ENCODE data around the gene CMA1.
"Not testable (repeated sequence)": the region's sequence is repeated elsewhere in the genome, so short reads cannot be mapped to it uniquely, and the experiment has no call there.

The CMA1 gene

DNA sequence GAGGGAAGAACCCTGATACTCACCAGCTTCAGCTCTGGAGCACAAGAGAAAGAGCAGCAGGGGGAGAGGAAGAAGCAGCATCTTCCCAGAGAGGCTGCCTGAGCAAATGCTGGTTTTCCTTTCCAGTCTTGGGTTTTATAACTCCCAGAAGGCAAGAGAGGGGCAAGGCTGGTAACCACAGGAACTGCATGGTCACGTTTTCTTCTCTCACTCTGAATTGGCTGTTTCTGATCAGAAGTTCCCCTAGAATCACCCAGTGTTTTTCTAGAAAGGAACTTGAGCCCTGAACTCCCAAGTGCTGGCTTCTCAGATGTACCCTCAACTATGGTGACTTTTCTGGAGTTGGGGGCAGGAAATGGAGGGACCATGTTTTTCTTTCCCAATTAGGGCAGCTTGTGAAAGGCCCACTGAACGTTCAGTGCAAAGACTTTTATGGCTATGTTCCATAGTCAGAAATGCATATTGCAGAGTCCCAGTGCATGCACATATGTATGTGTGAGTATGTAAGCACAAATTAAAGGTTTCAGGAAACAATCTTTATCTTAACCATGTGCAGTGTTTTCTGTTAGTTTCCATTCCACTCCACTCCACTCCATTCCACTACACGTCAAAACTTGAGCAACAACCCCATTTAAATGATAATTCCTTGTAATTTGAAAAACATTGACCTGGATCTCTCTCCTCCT, at the start of gene CMA1:
CMA1 (minus strand) TSS at position 111 of the 686 bp plus-strand sequence; CDS start at position 81, 30 bp downstream.
- in situ Hi-C loops (cut with MboI; ENCODE audit: low sequenced_read_pairs): no loop called here

DNA sequence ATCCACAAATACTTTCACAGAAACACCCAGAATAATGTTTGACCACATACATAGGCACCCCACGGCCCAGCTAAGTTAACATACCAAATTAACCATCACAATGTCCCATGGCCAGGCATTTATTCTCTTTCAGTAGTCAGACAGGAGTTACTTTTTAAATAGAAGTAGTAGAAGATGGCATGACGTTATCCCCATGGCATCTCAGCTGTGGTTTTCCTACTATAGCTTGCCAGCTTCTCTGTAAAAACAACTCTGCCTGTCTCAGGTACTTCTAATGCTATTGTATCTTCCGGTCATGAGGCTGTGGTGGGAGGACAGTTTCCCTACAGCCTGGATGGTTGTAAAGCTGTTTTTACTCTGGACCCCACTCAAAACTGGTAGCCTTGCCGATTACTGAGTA, 48.7 kb upstream of the CMA1 start:
- in situ Hi-C loops (cut with MboI; ENCODE audit: low sequenced_read_pairs): no loop called here

GRCh38 chr14:24549064-24549463, 41.0 kb upstream of the CMA1 start:
- in situ Hi-C loops (cut with MboI; ENCODE audit: low sequenced_read_pairs): not testable (repeated sequence)

DNA sequence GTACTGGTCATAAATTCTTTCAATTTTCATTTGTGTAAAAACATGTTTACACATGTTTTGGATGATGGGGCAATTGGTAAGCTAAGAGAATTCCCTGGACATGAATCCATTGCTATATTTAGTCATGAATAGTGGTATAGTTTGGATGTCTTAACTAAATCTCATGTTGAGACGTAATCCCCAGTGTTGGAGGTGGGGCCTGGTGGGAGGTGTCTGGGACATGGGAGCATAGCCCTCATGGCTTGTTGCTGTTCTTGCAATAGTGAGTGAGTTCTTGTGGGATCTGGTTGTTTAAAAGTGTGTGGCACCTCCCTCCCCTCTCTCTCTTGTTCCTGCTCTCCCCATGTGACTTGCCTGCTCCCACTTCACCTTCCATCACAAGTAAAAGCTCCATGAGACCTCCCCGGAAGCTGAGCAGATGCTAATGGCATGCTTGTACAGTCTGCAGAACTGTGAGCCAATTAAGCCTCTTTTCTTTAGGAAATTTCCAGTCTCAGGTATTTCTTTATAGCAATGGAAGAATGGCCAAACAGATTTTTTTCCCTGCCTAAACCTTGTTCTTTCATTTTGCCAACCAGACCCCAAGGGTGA, 34.4 kb upstream of the CMA1 start:
- in situ Hi-C loops (cut with MboI; ENCODE audit: low sequenced_read_pairs): no loop called here

GRCh38 chr14:24535737-24536136, 27.7 kb upstream of the CMA1 start:
- in situ Hi-C loops (cut with MboI; ENCODE audit: low sequenced_read_pairs): no loop called here

DNA sequence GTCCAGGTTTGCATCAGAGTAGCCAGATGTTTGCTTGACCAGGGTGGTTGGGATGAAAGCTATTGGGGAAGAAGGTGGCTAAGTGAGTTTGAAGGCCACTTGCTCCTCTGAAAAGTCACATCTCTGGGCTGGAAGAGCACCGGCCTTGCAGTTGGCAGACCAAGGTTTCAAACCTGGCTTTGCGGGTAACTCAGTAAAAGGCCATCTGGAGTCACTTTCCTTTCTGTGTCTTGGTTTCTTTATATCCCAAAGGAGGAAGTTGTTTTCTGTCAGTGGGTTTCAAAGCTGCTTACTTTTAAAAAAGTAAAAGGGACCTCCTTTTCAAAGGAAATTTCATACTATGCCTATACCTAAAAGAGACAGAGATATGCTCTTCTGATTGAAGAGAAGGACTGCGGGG, 26.2 kb upstream of the CMA1 start:
- in situ Hi-C loops (cut with MboI; ENCODE audit: low sequenced_read_pairs): no loop called here

DNA sequence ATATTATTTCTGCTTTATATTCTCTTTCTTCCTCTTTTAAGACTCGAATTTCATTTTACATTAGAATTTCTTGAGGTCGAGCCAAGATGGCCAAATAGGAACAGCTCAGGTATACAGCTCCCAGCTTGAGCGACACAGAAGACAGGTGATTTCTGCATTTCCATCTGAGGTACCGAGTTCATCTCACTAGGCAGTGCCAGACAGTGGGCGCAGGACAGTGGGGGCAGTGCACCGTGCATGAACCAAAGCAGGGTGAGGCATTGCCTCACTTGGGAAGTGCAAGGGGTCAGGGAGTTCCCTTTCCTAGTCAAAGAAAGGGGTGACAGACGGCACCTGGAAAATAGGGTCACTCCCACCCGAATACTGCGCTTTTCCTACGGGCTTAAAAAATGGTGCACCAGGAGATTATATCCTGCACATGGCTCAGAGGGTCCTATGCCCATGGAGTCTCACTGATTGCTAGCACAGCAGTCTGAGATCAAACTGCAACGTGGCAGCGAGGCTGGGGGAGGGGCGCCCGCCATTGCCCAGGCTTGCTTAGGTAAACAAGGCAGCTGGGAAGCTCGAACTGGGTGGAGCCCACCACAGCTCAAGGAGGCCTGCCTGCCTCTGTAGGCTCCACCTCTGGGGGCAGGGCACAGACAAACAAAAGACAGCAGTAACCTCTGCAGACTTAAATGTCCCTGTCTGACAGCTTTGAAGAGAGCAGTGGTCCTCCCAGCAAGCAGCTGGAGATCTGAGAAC, 18.0 kb upstream of the CMA1 start:
- in situ Hi-C loops (cut with MboI; ENCODE audit: low sequenced_read_pairs): not testable (repeated sequence)

GRCh38 chr14:24518851-24519250, 10.8 kb upstream of the CMA1 start:
- in situ Hi-C loops (cut with MboI; ENCODE audit: low sequenced_read_pairs): no loop called here

- in situ Hi-C loops (cut with MboI; ENCODE audit: low sequenced_read_pairs): no loop called here
Measured at GRCh38 chr14:24514209-24514608, 6.1 kb upstream of the CMA1 start.

DNA sequence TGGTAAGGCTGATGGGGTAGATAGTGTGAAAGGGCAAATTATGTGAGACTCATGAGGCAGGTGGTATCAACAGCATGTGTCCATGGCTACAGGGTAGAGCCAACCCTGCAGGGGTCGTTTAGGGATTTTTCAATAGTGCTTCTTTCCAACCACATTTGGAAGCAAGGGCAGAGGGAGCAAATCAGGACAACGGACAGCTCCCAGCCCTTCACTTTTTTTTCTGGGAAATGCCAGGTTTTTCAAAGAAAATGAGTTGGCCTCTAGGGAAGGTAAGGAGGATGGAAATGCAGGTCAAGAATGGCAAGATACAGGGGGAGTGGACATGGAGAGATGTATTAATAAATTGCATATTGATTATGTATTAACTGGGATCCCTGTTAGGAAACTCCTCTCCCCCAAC, 4.9 kb upstream of the CMA1 start:
- in situ Hi-C loops (cut with MboI; ENCODE audit: low sequenced_read_pairs): no loop called here

DNA sequence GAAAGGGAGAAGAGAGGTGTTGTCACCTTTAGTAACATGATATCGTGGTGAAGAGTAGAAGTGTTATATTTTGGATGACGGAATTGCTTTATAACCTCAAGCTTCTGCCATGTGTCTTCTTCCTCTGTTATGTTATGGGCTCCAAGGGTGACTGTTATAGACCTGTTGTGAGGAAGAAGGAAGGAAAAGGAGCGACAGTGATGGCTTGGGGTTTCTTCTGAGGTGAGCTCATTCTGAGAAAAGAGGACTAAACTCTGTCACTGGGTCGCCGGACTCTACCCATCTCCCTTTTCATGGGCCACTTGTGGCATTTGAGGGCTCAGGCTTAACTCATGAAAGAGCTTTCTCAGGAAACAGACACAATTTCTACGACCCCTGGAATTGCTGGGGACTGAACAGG, 1.6 kb downstream of the CMA1 start:
- in situ Hi-C loops (cut with MboI; ENCODE audit: low sequenced_read_pairs): no loop called here

DNA sequence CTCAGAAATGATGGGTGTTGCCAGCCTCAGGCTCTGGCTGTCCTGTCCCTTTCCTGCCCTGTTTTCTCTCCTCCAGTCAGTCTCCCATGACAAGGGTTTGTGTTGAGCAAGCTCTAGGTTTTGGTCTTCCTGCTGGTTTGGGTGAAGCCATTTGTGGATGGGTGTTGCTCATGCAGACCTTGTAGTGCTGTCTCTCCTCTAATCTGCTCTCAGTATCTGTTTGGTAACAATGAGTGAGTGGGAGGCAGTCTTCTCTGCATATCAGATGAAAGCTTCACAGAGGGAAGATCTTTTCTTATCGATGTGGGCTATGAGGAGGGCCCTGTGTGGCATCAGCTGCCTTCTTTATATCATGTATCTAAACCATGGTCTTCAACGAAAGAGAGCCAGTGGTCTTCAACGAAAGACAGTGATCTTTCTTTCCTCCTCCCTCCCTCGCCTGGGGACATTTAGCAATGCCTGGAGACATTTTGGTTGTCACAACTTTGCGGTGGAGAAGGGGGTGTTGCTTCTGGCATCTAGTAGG, 3.6 kb downstream of the CMA1 start:
- in situ Hi-C loops (cut with MboI; ENCODE audit: low sequenced_read_pairs): no loop called here

DNA sequence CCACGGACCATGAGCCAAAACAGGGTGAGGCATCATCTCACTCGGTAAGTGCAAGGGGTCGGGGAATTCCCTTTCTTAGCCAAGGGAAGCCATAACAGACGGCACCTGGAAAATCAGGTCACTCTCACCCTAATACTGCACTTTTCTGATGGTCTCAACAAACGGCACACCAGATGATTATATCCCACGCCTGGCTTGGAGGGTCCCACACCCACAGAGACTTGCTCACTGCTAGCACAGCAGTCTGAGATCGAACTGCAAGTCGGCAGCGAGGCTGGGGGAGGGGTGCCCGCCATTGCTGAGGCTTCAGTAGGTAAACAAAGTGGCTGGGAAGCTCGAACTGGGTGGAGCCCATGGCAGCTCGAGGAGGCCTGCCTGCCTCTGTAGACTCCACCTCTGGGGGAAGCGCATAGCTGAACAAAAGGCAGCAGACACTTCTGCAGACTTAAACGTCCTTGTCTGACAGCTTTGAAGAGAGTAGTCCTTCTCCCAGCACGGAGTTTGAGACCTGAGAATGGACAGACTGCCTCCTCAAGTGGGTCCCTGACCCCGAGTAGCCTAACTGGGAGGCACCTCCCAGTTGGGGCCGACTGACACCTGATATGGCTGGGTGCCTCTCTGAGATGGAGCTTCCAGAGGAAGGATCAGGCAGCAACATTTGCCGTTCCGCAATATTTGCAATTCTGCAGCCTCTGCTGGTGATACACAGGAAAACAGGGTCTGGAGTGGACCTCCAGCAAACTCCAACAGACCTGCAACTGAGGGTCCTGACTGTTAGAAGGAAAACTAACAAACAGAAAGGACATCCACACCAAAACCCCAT, 16.3 kb downstream of the CMA1 start:
- in situ Hi-C loops (cut with MboI; ENCODE audit: low sequenced_read_pairs): not testable (repeated sequence)

GRCh38 chr14:24483604-24484252, 24.3 kb downstream of the CMA1 start:
- in situ Hi-C loops (cut with MboI; ENCODE audit: low sequenced_read_pairs): no loop called here

DNA sequence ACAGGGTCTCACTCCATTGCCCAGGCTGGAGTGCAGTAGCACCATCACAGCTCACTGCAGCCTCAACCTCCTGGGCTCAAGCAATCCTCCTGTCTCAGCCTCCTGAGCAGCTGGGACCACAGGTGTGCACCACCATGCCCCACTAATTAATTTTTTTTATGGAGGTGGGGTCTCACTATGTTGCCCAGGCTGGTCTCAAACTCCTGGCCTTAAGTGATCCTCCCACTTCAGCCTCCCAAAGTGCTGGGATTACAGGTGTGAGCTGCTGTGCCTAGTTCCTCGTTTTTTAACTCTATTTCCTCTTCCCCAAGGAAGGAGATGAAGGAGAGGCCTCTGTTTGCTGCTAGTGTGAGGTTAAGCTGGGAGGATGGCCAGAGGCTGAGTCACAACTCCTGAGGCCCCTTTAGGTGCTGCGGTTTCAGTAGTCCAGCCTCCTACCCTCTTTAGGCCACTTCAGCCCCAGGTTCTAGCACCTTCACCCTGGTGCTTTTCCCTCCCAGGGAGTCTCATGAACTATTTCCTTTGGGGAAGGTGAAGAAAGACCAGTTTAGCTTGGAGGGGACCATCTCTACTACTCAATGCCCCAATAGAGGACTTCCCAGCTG, 25.3 kb downstream of the CMA1 start:
- in situ Hi-C loops (cut with MboI; ENCODE audit: low sequenced_read_pairs): not testable (repeated sequence)

DNA sequence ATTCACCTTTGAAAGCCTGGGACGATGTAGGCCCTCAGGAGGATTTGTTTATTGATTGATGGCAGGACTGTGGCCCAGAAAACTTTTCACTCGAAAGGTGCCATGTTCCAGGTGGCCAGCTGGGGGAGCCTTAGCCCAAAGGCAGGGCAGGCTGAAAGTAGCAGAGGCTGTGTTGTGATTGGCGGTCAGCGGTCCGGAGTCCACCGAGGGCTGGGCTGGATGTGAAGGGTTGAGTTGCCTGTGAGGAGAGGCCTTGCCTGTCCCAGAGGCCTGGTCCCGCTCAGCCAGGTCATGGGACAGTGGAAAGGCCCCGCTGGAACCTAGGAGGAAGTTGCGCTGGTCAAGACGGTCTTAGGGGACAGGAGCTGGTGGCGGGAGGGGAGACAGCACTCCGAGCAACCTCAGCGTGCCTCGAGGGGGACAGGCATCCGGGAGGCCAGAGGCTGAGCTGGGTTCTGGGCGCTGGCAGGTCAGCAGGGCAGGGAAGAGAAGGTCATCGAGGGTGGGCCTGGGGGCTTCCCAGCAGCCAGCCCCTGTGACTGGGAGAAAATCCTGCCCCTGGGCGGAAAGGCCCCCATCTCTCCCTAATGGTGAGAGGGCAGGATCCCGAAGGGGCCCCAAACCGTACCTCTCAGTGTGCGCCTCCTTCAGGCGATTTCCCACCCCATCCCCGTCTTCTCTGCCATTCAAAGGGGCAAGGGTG, 26.3 kb downstream of the CMA1 start:
- in situ Hi-C loops (cut with MboI; ENCODE audit: low sequenced_read_pairs): no loop called here

DNA sequence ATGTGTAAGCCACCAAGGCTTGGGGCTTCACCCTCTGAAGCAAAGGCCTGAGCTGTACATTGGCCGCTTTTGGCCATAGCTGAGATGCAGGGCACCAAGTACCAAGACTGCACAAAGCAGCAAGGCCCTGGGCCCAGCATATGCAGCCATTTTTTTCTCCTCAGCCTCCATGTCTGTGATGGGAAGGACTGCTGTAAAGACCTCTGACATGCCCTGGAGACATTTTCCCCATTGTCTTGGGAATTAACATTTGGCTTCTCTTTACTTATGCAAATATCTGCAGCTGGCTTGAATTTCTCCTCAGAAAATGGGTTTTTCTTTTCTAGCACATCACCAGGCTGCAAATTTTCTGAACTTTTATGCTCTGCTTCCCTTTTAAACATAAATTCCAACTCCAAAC, 28.1 kb downstream of the CMA1 start:
- in situ Hi-C loops (cut with MboI; ENCODE audit: low sequenced_read_pairs): not testable (repeated sequence)

DNA sequence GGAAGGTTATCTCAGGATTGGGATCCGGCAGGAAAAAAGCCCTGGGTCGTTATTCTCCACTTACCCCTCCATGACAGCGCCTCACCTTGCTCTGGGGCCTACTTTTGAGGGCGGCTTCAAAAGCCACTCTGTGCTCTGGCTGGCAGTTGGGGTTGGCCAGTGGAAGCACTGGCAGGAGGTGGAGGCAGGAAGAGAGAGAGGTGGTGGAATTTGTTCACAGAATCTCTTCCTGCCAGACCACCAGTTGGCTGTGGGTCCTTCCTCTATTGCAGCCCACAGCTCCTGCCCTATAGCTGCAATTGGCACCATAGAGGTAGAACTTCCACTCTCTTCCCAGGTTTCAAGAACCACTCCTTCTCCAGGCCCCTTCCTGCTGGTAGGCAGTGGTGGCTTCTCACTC, 32.8 kb downstream of the CMA1 start:
- in situ Hi-C loops (cut with MboI; ENCODE audit: low sequenced_read_pairs): no loop called here

GRCh38 chr14:24473211-24473610, 34.9 kb downstream of the CMA1 start:
- in situ Hi-C loops (cut with MboI; ENCODE audit: low sequenced_read_pairs): no loop called here

DNA sequence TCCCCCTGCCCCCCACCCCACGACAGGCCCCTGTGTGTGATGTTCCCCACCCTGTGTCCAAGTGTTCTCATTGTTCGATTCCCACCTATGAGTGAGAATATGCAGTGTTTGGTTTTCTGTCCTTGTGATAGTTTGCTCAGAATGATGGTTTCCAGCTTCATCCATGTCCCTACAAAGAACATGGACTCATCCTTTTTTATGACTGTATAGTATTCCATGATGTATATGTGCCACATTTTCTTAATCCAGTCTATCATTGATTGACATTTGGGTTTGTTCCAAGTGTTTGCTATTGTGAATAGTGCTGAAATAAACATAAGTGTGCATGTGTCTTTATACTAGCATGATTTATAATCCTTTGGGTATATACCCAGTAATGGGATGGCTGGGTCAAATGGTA, 37.6 kb downstream of the CMA1 start:
- in situ Hi-C loops (cut with MboI; ENCODE audit: low sequenced_read_pairs): not testable (repeated sequence)
